Cardiac septum (tissue), 1 donor: ENCODE measurements around the gene DHX29. TPM values are rescaled to one million over a fixed set of nuclear protein-coding genes. Genes with fewer than 3 reads are reported as not detected.

ENCODE experiments used
- DNase-seq: peaks from one replicate; pipeline ENCODE4 v3.0.0-alpha.2; 2020; ENCODE audit warnings: low spot score
- intact Hi-C: fragments of 100-400 bp; cut with DNase I; formaldehyde crosslinking; loops from one replicate; pipeline ENCODE4 v1.14.0; 2022
- total RNA-seq: library from RNA; stranded (reverse); fragmentation: NEBNext Ultra II Directional; extraction: Animal tissue kit (Norgen Biotek cat#: 25700); gene quantifications from one replicate; pipeline ENCODE4 v1.2.1, GENCODE V29; 2021
- donor health status: DM: no; HTN: no; CAD: no.

DHX29 gene
- total RNA-seq, 1 donor from 2014 or later = 18.0 TPM

GRCh38 chr5:55234121-55234700 is 73.3 kb downstream of the DHX29 start:
- intact Hi-C loops = no loop called here
- DNase-seq = no peak

DNA sequence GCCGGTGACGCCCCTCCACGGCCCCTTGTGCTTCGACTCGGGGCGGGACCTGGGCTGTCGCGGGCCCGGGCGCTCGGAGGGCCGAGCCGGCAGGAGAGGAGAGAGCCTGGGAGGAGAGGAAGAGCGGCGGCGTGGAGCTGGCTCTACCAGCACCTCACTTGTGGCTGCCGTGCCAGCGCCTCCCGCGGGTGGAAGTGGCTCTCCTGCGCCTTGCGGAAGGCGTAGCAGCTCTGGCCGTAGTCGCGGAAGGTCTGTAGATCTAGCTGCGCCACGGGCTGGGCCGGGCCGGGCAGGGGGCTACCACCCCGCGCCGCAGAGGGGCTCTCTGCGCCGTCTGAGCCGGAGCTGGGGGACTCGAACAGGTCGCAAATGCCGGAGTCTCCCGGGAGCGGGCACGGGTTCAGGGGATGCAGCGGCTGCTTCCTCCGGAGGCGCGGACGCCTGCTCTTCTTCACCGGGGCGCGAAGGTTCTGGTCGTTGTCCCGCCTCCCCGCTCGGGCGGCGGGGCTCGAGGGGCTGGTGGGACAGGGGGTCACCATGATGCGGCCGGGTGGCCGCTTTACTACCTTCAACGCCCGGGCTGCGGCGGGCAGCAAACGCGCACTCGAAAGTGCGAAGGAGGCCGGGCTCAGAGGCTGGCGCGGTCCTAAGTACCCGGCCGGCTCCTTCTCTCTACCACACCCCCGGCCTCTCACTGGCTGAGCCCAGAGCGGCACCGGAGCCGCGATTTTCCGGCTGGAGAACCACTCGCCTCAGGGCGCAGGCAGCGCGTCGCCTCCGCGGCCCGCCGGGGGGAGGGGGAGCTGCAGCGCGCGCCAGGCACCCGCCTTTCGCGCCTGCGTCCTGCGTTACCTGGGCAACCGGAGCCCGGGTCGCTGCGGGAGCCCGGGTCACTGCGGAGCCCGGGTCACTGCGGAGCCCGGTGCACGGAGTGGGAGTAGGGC is 74.2 kb downstream of the DHX29 start, which contains the start of gene CCNO:
TSS of gene CCNO (minus strand) at position 624 of the 944 bp plus-strand sequence. CDS start at position 539, 85 bp downstream.
- intact Hi-C loops = loop anchor here (1.0 kb wide), 1 partner anchor 59 kb away; no protein-coding TSS in a partner anchor
- DNase-seq = no peak

- DNase-seq = no peak
- intact Hi-C loops = loop anchor here (1.0 kb wide), 1 partner anchor 58 kb away; no protein-coding TSS in a partner anchor
Measured at GRCh38 chr5:55232271-55232984, 75.1 kb downstream of the DHX29 start.

DNA sequence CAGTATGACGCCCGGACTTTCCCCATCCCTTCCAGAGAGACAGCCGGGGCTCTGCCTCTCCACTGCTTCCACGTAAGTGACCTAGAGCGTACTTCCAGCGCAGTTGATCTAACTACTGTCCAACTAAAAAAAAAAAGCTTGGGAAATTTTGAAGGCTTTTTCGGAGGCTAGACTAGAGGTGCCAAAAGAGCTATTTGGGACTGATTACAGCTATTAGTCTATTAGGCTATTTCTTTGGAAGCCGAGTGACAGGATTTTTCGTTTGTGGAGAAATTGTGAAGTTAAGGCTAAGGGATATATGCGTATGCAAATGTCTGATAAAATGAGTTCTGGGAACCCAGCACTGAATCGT is 75.6 kb downstream of the DHX29 start:
- intact Hi-C loops = loop anchor here (1.0 kb wide), 1 partner anchor 58 kb away; no protein-coding TSS in a partner anchor
- no peak for DNase-seq

GRCh38 chr5:55231029-55231918 is 76.2 kb downstream of the DHX29 start:
- no peak for DNase-seq
- intact Hi-C loops = no loop called here

- intact Hi-C loops = no loop called here
Measured at GRCh38 chr5:55230086-55230629, 77.3 kb downstream of the DHX29 start.

GRCh38 chr5:55227664-55228430 is 79.6 kb downstream of the DHX29 start:
- intact Hi-C loops = no loop called here
- DNase-seq = no peak

More at GRCh38 chr5:55230086-55230629, 77.3 kb downstream of the DHX29 start:
- DNase-seq = no peak

- intact Hi-C loops = no loop called here
- no peak for DNase-seq
Measured at GRCh38 chr5:55226934-55227663, 80.4 kb downstream of the DHX29 start, which contains the start of gene MCIDAS. TSS of gene MCIDAS (minus strand) at chr5:55227315. CDS start at chr5:55227138, 177 bp downstream.

GRCh38 chr5:55226027-55226933 is 81.2 kb downstream of the DHX29 start:
- DNase-seq = no peak
- intact Hi-C loops = no loop called here

GRCh38 chr5:55225346-55225745 is 82.1 kb downstream of the DHX29 start:
- DNase-seq = no peak
- intact Hi-C loops = no loop called here

GRCh38 chr5:55223812-55224240 is 83.7 kb downstream of the DHX29 start:
- intact Hi-C loops = no loop called here
- DNase-seq = no peak

- intact Hi-C loops = no loop called here
- no peak for DNase-seq
Measured at GRCh38 chr5:55222985-55223811, 84.3 kb downstream of the DHX29 start.

DNA sequence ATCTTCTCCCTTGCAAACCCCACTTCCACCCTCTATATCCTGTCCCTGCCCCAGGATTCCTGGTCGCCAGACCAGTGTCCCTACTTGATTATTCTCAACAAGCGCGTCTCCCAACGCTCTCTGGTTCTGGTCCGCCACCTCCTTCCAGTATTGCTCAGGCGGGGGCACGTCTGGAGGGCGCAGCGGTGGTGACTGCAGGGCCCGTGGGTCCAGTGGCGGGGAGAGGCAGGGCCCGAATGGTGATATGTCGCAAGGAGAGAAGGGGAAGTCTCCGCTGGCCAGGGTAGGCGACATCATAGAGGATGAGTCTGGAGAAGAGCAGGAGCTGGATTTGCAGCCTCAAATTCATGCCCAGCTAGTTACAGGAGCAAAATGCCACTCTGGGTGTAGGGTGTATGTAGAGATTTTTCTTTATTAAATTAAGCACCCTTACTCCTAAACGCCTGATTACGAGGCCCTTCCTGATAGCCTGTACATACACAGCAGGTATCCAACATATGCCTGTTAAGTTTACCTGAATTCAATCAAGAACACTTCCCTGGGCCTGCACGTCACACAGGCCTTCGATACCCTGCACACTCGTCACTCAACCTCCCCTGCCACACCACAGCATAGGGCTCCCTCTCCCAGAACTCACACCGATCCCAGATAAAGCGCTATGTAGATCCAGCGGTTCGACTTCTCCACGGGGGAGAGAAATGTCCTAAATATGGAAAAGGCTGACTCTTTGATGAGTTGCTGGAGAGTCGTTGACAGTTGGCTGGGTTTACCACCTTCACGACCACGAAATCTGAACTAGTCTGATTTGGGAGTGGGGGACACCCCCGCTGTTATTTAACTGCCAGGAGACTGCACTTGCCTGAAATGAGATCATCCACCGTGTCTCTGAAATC is 85.2 kb downstream of the DHX29 start:
- intact Hi-C loops = no loop called here
- no peak for DNase-seq

- no peak for DNase-seq
- intact Hi-C loops = no loop called here
Measured at GRCh38 chr5:55220433-55221185, 86.9 kb downstream of the DHX29 start.
